GM18861 (cell line): ENCODE data around the gene DBH.

ENCODE experiments used
- ATAC-seq: cut with Tn5 transposase; IDR thresholded peaks from one replicate; pipeline ENCODE4 v1.9.1; 2021; ENCODE audit not compliant: unreplicated experiment

The DBH gene

DNA sequence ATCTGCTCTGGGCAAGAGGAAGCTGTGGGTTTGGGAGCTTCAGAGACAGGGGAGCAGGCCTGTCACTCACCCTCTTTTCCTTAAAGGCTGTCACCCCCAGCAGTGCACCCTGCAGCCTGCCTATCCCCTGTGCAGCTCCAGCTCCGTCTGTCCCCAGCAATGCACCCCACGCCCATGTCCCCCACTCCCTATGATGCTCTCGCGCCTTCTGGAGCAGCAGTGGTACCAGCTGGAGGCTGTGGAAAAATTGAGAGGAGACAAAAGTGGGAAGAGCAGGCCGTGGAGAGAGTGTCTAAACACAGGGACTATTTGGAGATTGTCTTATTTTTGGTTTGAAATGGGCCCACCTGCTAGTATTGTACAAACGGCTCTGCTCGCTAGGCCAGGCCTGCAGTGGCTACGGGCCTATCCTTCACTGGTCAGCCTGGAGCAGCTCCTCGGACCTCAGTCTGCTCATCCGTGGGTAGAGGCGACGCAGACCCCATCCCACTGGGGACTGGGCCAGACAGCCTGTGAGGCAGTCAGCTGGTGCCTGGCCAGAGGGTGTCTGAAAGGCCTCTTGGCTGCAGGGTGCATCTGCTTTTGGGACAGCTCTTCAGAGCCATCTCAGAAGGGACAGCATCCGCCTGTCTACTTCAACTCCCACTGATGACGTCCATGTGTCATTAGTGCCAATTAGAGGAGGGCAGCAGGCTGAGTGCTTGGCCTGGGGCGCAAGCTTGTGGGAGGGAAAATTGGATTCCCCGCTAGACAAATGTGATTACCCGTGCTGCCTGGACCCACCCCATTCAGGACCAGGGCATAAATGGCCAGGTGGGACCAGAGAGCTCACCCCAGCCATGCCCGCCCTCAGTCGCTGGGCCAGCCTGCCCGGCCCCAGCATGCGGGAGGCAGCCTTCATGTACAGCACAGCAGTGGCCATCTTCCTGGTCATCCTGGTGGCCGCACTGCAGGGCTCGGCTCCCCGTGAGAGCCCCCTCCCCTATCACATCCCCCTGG lies at the start of gene DBH:
TSS of gene DBH (plus strand) at position 831 of the 999 bp plus-strand sequence. CDS start at position 840, 9 bp downstream.
- ATAC-seq, result no peak

DNA sequence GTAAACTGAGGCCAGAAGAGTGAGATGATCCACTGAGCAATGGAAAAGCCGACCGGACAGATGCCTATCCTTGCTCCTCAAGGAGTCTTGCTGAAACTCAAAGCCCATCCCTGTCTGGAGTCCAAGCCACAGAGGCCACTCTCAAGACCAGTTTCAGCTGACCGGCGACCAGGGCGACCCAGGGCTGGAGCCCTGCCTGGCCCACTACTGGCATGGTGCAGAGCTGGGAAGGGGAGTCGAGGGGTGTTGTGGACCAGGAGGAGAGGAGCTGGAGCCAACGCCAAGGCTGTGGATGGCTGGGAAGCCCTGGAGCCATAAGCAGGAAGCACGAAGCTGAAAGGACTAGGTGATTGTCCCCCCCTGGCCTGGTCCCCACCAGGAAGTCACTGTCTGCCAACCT lies 49.1 kb upstream of the DBH start:
- no peak for ATAC-seq

- no peak for ATAC-seq
Observed at GRCh38 chr9:133587466-133587865, 48.7 kb upstream of the DBH start.

GRCh38 chr9:133589454-133590227 lies 46.5 kb upstream of the DBH start:
- no peak for ATAC-seq

GRCh38 chr9:133590231-133590855 lies 45.8 kb upstream of the DBH start:
- no peak for ATAC-seq

GRCh38 chr9:133591116-133591910 lies 44.9 kb upstream of the DBH start:
- no peak for ATAC-seq

DNA sequence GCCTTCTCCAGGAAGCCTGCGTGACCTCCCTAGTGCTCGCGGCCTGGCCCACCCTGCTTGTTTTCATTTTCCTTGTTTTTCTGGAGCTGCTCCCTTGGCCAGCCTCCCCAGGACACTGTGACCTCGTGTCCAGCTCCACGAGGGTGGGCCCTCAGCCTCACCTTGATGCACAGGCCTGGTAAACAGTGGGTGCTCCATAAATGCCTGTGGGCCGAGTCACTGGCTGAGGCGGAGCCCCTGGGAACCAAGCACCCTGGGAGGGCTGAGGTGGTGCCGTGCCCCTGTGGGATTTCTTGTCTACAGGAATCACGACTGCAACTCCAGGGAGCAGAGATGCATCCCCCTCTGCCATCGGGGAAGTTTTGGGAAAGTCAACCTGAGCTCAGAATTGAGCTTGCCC lies 44.2 kb upstream of the DBH start:
- no peak for ATAC-seq

GRCh38 chr9:133592731-133593409 lies 43.3 kb upstream of the DBH start:
- no peak for ATAC-seq

GRCh38 chr9:133593587-133594253 lies 42.4 kb upstream of the DBH start:
- ATAC-seq, result no peak

DNA sequence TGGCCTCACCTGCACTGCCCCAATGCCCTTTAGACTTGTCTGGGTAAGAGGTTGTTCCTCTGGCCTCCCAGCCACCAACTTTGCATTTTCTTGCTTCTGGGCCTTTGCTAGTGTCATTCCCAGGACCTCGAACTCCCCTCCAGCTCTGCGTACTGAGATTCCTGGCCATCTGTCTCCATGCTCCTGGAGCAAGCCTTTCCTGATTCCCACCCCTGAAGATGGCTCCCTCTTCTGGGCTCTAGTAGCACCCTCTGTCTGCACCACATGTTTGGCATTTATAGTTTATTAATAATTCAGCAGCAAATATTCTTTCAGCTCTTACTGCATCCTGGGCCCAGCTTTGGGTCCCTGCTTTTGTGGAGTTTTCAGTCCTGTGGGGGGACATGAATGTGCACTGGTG lies 41.9 kb upstream of the DBH start:
- ATAC-seq, result no peak

DNA sequence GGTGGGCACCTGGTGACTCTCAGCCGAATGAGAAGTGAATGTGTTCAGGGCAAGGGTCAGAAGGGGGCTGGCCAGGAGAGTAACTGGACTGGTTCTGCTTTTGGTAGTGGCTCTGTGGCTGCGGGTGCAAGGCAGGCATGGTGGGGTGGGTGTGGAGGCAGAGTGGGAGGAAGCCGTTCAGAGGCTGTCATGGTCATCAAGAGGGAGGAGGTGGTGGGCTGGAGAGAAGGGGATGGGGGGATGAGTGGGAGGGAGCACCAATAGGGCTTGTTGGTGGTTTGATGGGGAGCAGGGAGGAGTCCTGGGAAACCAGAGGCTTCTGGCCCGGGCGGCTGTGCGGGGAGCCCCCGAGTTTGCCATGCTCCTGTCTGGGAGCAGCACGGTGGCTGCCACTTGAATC lies 40.3 kb upstream of the DBH start:
- ATAC-seq, result no peak

- no peak for ATAC-seq
Observed at GRCh38 chr9:133597316-133597957, 38.7 kb upstream of the DBH start.

- no peak for ATAC-seq
Observed at GRCh38 chr9:133598978-133599377, 37.2 kb upstream of the DBH start.

DNA sequence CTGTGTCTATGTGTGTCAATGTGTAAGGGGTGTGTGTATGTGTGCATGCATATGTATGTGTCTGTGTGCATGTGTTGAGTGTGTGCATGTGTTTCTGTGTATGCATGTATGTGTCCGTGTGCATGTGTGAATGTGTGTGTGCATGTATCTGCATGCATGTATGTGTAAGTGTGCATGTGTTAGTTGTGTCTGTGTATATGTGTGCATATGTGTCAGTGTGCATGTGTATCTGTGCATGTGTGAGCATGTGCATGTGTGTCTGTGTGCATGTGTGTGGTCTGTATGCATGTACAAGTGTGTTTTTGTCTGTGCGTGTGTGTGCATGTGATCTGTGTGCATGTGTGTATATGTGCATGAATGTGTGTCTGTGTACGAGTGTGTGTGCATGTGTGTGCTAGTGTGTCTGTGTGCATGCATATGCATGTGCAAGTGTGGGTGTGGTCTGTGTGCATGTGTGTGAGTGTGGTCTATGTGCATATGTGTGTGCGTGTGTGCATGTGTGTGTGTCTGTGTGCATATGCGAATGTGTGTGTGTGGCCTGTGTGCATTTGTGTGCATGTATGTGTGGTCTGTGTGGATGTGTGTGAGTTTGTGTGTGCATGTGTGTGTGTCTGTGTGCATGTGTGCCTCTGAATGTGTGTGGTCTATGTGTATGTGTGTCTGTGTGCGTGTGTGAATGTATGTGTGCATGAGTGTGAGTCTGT lies 36.5 kb upstream of the DBH start:
- ATAC-seq, result no peak

DNA sequence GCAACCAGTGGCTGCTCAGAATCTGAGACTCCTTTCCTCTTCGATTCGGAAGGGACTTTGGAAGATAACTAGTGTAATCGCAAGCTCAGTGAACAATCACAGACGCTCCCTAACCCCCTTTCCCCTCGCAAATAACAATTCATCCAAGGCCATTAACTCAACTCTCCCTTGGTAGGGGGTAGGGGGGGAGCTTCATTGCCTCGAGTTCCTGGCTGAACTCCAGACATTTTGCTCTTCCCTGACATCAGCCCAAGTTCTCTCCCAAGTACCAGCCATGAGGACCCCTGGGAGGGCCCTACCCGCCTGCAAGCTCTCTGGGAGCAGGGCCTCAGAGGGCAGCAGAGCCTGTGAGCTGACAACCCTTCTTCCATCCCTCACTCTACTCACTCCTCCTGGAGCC lies 35.4 kb upstream of the DBH start:
- no peak for ATAC-seq

DNA sequence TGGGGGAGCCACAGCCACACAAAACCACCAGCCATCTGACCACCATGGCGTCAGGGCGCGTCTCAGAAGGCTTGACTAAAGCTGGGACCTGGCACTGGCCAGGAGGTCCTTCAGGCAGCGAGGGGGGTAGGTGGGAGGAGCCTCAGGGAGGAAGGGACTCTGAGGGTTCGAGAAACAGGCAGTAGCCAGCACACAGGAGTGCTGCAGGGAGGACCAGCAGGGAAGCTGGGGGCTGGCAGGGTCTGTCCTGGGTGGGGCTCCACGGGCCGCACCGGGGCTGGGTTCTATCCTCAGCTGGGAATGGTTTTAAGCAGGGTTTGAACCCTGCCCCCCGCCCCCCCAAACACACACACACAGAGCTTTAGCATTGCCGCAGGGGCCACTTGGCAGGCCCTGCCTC lies 34.4 kb upstream of the DBH start:
- ATAC-seq, result no peak

DNA sequence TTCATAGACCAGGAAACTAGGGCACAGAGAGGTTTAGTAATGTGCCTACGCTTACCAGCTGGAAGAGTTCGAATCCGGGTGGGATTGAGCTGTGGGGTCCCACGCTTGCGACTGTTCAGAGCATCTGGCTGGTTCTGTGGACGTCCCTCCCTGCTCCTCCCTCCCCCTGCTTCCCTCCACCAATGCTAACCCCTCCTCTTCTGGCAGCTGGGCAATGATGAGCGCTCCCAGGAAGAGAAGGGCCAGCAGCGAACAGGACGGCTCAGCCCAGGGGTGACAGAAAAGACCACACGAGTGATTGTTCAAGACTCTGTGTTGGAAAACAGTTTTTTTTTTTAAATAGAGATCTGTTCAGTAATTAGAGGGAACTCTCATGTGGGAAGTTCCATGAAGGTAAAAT lies 33.9 kb upstream of the DBH start:
- no peak for ATAC-seq

DNA sequence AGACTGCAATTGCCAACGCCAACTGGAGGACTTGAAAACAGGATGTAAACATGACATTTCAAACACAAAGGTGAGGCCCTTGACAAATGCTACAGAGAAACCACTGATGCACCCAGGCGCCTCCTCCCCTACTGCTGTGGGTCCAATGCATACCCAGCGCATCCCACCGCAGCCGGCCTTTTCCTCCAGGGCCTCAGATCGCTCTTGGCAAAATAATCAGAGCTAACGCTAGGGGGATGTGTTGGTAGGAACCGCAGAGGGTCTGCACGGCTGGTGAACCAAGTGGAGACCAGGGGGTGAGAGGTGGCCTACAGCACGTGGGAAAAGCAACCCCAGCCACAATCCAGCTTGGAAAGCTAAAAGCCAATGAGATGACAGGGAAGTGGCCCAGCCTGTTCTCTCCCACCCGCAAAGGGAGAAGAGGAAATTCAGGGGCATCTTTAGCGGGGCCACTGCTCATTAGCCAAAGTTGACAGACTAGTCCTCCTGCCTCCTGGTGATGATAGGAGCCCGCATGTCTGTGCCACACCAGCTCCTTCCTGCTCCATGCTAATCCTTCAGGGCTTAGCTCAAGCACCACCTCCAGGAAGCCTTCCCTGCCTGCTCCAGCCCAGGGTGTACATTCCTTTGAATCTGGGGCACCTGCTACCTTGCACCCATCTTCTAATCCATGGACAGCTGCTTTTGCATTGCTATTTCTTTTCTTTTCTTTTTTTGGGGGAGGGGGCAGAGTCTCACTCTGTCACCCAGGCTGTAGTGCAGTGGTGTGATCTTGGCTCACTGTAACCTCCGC lies 32.8 kb upstream of the DBH start:
- ATAC-seq, result no peak
